Measurements from ENCODE around the gene CILP.

DNA sequence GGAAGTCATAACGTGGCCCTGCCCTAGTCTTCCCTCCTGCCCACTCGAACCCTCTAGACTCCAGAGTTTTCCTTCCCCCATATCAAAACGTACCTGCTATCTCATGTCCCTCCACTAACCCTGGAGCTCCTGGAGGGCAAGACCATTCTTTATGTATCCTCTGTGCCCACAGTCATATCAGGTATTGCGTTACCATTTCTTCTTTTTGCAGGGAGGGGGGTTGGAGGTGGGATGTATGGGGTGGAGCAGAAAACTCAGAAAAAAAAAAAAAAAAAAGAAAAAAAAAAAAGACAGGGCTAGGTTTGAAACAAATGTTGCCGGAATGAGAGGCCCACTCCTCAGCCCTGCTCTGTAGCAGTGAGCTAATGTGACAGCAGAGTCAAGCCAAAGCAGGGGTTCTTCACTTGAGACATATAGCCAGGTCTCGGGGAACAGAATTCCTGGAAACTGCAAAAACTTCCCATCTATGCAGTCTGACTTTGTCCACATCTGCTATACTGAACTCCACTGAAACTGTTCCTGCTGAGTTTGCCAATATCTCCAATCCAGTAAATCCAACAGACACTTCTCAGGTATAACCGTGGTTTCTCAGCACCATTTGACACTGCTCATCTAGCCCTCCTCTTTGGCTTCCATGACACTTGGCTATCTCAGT, 44.3 kb upstream of the CILP start:
- no peak for TF ChIP-seq GATA2 (IDR thresholded peaks at IDR 0.05; ENCODE audit: low read depth, low read length)
- TF ChIP-seq GATA3 (IDR thresholded peaks at IDR 0.05; ENCODE audit: low read depth, low read length): no peak
